Measurements from ENCODE around the gene PCDHGA12.

- TF ChIP-seq CTCF (conservative IDR thresholded peaks at IDR 0.05): 0 out of 2 replicates have a peak, but pooled peaks have one; percentile 8
- TF ChIP-seq ZFX (IDR thresholded peaks at IDR 0.05): no peak
Measured at GRCh38 chr5:141427783-141428426, 2.4 kb upstream of the PCDHGA12 start.
